Astrocyte (in vitro differentiated cells and primary cell): ENCODE results near the gene OR2L13.

ENCODE experiments used
- CTCF ChIP-seq: IDR thresholded peaks from 2 replicates; pipeline ENCODE4 v1.5.1; 2011; ENCODE audit warnings: low read depth, mild to moderate bottlenecking, inconsistent platforms, low read length, moderate library complexity; ENCODE audit not compliant: insufficient read depth
- EZH2 ChIP-seq: IDR thresholded peaks from 2 replicates; pipeline ENCODE4 v1.6.1; 2012; ENCODE audit warnings: mild to moderate bottlenecking, low read length, inconsistent platforms; ENCODE audit not compliant: insufficient read depth

GRCh38 chr1:248055261-248055660 lies 39.7 kb upstream of the OR2L13 start:
- no peak for TF ChIP-seq CTCF
- TF ChIP-seq EZH2: no peak
